Endothelial cell (in vitro differentiated cells): ENCODE results near the gene PAAF1. TPM values are rescaled to one million over a fixed set of nuclear protein-coding genes. Genes with fewer than 3 reads are reported as not detected.

Experiments used
- DNase-seq: peaks from one replicate; pipeline ENCODE4 v3.0.0; 2021; ENCODE audit warnings: low spot score
- H3K27ac Mint-ChIP-seq: one replicate; pipeline ENCODE4 v1.8.0; 2021; ENCODE audit warnings: mixed read lengths, inconsistent platforms; ENCODE audit not compliant: unreplicated experiment
- H3K27me3 Mint-ChIP-seq: one replicate; pipeline ENCODE4 v1.8.0; 2021; ENCODE audit warnings: mild to moderate bottlenecking, moderate library complexity, mixed read lengths, inconsistent platforms; ENCODE audit not compliant: unreplicated experiment
- H3K36me3 Mint-ChIP-seq: one replicate; pipeline ENCODE4 v1.8.0; 2021; ENCODE audit warnings: mild to moderate bottlenecking, low read depth, mixed read lengths, inconsistent platforms; ENCODE audit not compliant: unreplicated experiment
- H3K4me1 Mint-ChIP-seq: one replicate; pipeline ENCODE4 v1.8.0; 2021; ENCODE audit warnings: mild to moderate bottlenecking, mixed read lengths, inconsistent platforms; ENCODE audit not compliant: unreplicated experiment
- H3K4me3 Mint-ChIP-seq: one replicate; pipeline ENCODE4 v1.8.0; 2021; ENCODE audit warnings: mild to moderate bottlenecking, mixed read lengths, inconsistent platforms; ENCODE audit not compliant: unreplicated experiment
- H3K9me3 Mint-ChIP-seq: one replicate; pipeline ENCODE4 v1.8.0; 2021; ENCODE audit warnings: mixed read lengths, inconsistent platforms; ENCODE audit not compliant: unreplicated experiment
- CTCF ChIP-seq: fragments of 200-600 bp; sonication (generic); IDR thresholded peaks from one replicate; pipeline ENCODE4 v1.5.0; 2021; ENCODE audit warnings: antibody characterized with exemption; ENCODE audit not compliant: unreplicated experiment
- total RNA-seq: library from RNA; stranded (reverse); fragmentation: NEBNext Ultra II Directional; extraction: Animal tissue kit (Norgen Biotek cat#: 25700); gene quantifications from one replicate; pipeline ENCODE4 v1.2.1, GENCODE V29; 2021; ENCODE audit not compliant: unreplicated experiment

Gene PAAF1
- total RNA-seq, 1 donor from 2014 or later, result 20.3 TPM

GRCh38 chr11:73949246-73949645 lies 72.4 kb downstream of the PAAF1 start:
- DNase-seq, result no peak
- H3K4me3 Mint-ChIP-seq, result no peak overlapping the region
- no peaks in the 10 kb centered on the region for H3K4me1 Mint-ChIP-seq
- no peaks in the 10 kb centered on the region for H3K36me3 Mint-ChIP-seq
- TF ChIP-seq CTCF, result no peak
- H3K27ac Mint-ChIP-seq, result no peak overlapping the region
- no peaks in the 10 kb centered on the region for H3K27me3 Mint-ChIP-seq
- H3K9me3 Mint-ChIP-seq, result no peaks in the 10 kb centered on the region

- no peak overlapping the region for H3K27ac Mint-ChIP-seq
- no peak for TF ChIP-seq CTCF
- no peaks in the 10 kb centered on the region for H3K9me3 Mint-ChIP-seq
- no peaks in the 10 kb centered on the region for H3K4me1 Mint-ChIP-seq
- no peaks in the 10 kb centered on the region for H3K36me3 Mint-ChIP-seq
- DNase-seq, result no peak
- H3K4me3 Mint-ChIP-seq, result no peak overlapping the region
- H3K27me3 Mint-ChIP-seq, result no peaks in the 10 kb centered on the region
Measured at GRCh38 chr11:73949912-73950311, 73.1 kb downstream of the PAAF1 start.

- TF ChIP-seq CTCF, result no peak
- Mint-ChIP-seq H3K9me3 (no peaks in the 10 kb centered on the region), H3K36me3 (no peaks in the 10 kb centered on the region), H3K4me3 (no peak within 1 kb of the TSS), H3K27ac (peak within 1 kb of the TSS; percentile 13), H3K4me1 (peaks cover under 1% of the 10 kb centered on the region), H3K27me3 (peaks cover under 1% of the 10 kb centered on the region)
- DNase-seq, result peak; percentile 67
Measured at GRCh38 chr11:73950869-73951710, 74.3 kb downstream of the PAAF1 start, which contains the start of gene DNAJB13. DNAJB13 (plus strand) TSS chr11:73951026; CDS start chr11:73951070, 44 bp downstream.

- H3K27me3 Mint-ChIP-seq, result peaks cover 5% of the 10 kb centered on the region
- H3K4me3 Mint-ChIP-seq, result peak overlapping the region; percentile 27
- H3K27ac Mint-ChIP-seq, result peak overlapping the region; percentile 13
- H3K36me3 Mint-ChIP-seq, result no peaks in the 10 kb centered on the region
- H3K9me3 Mint-ChIP-seq, result no peaks in the 10 kb centered on the region
- peaks cover 3% of the 10 kb centered on the region for H3K4me1 Mint-ChIP-seq
- no peak for DNase-seq
- no peak for TF ChIP-seq CTCF
Measured at GRCh38 chr11:73951797-73952196, 75.0 kb downstream of the PAAF1 start.
